Measurements from ENCODE around the gene FXYD4.

DNA sequence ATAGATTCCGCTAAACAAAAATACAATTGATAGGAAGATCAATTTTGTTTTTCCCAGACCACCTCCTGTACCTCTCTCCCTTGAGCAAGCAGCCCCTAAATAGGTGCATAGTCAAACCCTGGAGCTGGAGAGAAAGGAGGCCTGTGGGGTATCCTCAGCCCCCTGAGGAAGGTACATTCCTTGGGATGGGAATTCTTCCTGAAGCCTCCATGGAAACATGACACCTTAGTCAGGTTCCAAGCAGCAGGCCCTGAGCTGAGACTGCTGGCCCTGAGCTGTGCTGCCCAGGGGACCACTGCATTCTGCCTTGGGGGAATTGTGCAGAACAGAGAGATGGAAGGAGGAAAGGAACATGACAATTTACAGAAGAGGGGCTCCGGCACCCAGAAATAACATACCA lies 30.2 kb downstream of the FXYD4 start:
- TF ChIP-seq, protein P1, sequence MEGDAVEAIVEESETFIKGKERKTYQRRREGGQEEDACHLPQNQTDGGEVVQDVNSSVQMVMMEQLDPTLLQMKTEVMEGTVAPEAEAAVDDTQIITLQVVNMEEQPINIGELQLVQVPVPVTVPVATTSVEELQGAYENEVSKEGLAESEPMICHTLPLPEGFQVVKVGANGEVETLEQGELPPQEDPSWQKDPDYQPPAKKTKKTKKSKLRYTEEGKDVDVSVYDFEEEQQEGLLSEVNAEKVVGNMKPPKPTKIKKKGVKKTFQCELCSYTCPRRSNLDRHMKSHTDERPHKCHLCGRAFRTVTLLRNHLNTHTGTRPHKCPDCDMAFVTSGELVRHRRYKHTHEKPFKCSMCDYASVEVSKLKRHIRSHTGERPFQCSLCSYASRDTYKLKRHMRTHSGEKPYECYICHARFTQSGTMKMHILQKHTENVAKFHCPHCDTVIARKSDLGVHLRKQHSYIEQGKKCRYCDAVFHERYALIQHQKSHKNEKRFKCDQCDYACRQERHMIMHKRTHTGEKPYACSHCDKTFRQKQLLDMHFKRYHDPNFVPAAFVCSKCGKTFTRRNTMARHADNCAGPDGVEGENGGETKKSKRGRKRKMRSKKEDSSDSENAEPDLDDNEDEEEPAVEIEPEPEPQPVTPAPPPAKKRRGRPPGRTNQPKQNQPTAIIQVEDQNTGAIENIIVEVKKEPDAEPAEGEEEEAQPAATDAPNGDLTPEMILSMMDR (IDR thresholded peaks at IDR 0.05), result no peak
- TF ChIP-seq POLR2AphosphoS5 (IDR thresholded peaks at IDR 0.05), result no peak
- no peak for TF ChIP-seq POLR2A (IDR thresholded peaks at IDR 0.05)
- TF ChIP-seq EP300 (IDR thresholded peaks at IDR 0.05), result no peak
